Neural cell (in vitro differentiated cells): ENCODE measurements around the gene KRT86. TPM values are rescaled to one million over a fixed set of nuclear protein-coding genes. Genes with fewer than 3 reads are reported as not detected.

Experiments used
- H2AFZ ChIP-seq: fragments of 200-600, 300-800 bp; sonication (generic), shearing (Covaris generic); 2 replicates; pipeline ENCODE4 v1.6.0; 2014; ENCODE audit warnings: low read depth, mild to moderate bottlenecking, antibody characterized with exemption, low read length, moderate library complexity
- H3F3A ChIP-seq: fragments of 200-600 bp; shearing (Covaris generic); 2 replicates; pipeline ENCODE4 v1.6.1; 2016; ENCODE audit warnings: mild to moderate bottlenecking, moderate library complexity, mixed read lengths, antibody characterized with exemption, low read length; ENCODE audit not compliant: insufficient read depth, poor library complexity, severe bottlenecking
- H3K27ac ChIP-seq: fragments of 200-600, 300-800 bp; sonication (generic), shearing (Covaris generic); 2 replicates; pipeline ENCODE4 v1.5.1; 2014; ENCODE audit warnings: mild to moderate bottlenecking, low read length, moderate library complexity
- H3K27me3 ChIP-seq: fragments of 300-800, 200-600 bp; sonication (generic), shearing (Covaris generic); 2 replicates; pipeline ENCODE4 v1.6.0; 2014; ENCODE audit warnings: mild to moderate bottlenecking, low read depth, low read length, moderate library complexity; ENCODE audit not compliant: insufficient read depth
- H3K36me3 ChIP-seq: fragments of 300-800, 200-600 bp; sonication (generic), shearing (Covaris generic); 2 replicates; pipeline ENCODE4 v1.5.1; 2014; ENCODE audit warnings: mild to moderate bottlenecking, antibody characterized with exemption, low read length, moderate library complexity; ENCODE audit not compliant: insufficient read depth
- H3K4me2 ChIP-seq: fragments of 300-800, 200-600 bp; sonication (generic), shearing (Covaris generic); 2 replicates; pipeline ENCODE4 v1.6.0; 2014; ENCODE audit warnings: mild to moderate bottlenecking, low read length
- H3K4me3 ChIP-seq: fragments of 300-800, 200-600 bp; sonication (generic), shearing (Covaris generic); 2 replicates; pipeline ENCODE4 v1.5.1; 2014; ENCODE audit warnings: mild to moderate bottlenecking, low read length, moderate library complexity
- H3K79me2 ChIP-seq: fragments of 200-600 bp; shearing (Covaris generic); replicated peaks from 2 replicates; pipeline ENCODE4 v1.6.0; 2014; ENCODE audit warnings: mild to moderate bottlenecking, low read length, moderate library complexity; ENCODE audit not compliant: insufficient read depth
- H3K9ac ChIP-seq: fragments of 300-800, 200-600 bp; sonication (generic), shearing (Covaris generic); 2 replicates; pipeline ENCODE4 v1.6.1; 2016; ENCODE audit warnings: mild to moderate bottlenecking, low read length, mixed read lengths
- H3K9me2 ChIP-seq: fragments of 200-600 bp; shearing (Covaris generic); 2 replicates; pipeline ENCODE4 v1.6.1; 2016; ENCODE audit warnings: mild to moderate bottlenecking, low read length, mixed read lengths; ENCODE audit not compliant: insufficient read depth
- H3K9me3 ChIP-seq: fragments of 200-600, 300-800 bp; sonication (generic), shearing (Covaris generic); 2 replicates; pipeline ENCODE4 v1.6.1; 2016; ENCODE audit warnings: mild to moderate bottlenecking, mixed run types, low read length, moderate library complexity, mixed read lengths
- H4K20me1 ChIP-seq: fragments of 200-600 bp; shearing (Covaris generic); 2 replicates; pipeline ENCODE4 v1.6.1; 2016; ENCODE audit warnings: mild to moderate bottlenecking, mixed run types; ENCODE audit not compliant: insufficient read depth
- CTCF ChIP-seq: fragments of 450-650 bp; IDR thresholded peaks from 2 replicates; pipeline ENCODE4 v1.5.1; 2014; ENCODE audit warnings: antibody characterized with exemption, mild to moderate bottlenecking, moderate library complexity; ENCODE audit not compliant: poor library complexity, severe bottlenecking
- EP300 ChIP-seq: fragments of 450-650 bp; conservative IDR thresholded peaks from 2 replicates; pipeline ENCODE4 v1.6.1; 2014; ENCODE audit warnings: antibody characterized with exemption, mild to moderate bottlenecking, moderate library complexity; ENCODE audit not compliant: poor library complexity, severe bottlenecking
- EZH2 ChIP-seq: fragments of 200-600, 300-800 bp; shearing (Covaris generic), sonication (generic); IDR thresholded peaks from 2 replicates; pipeline ENCODE4 v1.6.1; 2014; ENCODE audit warnings: antibody characterized with exemption, low read length, borderline replicate concordance, mild to moderate bottlenecking; ENCODE audit not compliant: insufficient read depth, poor library complexity, severe bottlenecking
- MXI1 ChIP-seq: fragments of 450-650 bp; conservative IDR thresholded peaks from 2 replicates; pipeline ENCODE4 v1.6.1; 2014; ENCODE audit warnings: antibody characterized with exemption, mild to moderate bottlenecking; ENCODE audit not compliant: poor library complexity, severe bottlenecking
- POLR2AphosphoS5 ChIP-seq: IDR thresholded peaks from 2 replicates; pipeline ENCODE4 v1.6.1; 2012
- RAD21 ChIP-seq: fragments of 450-650 bp; conservative IDR thresholded peaks from 2 replicates; pipeline ENCODE4 v1.6.1; 2014; ENCODE audit warnings: antibody characterized with exemption, mild to moderate bottlenecking, moderate library complexity
- REST ChIP-seq: IDR thresholded peaks from 2 replicates; pipeline ENCODE4 v1.6.1; 2012; ENCODE audit warnings: borderline replicate concordance
- SMC3 ChIP-seq: fragments of 450-650 bp; conservative IDR thresholded peaks from 2 replicates; pipeline ENCODE4 v1.6.1; 2014; ENCODE audit warnings: antibody characterized with exemption, mild to moderate bottlenecking, moderate library complexity; ENCODE audit not compliant: poor library complexity
- TAF1 ChIP-seq: IDR thresholded peaks from 2 replicates; pipeline ENCODE4 v1.6.1; 2012; ENCODE audit warnings: low read depth
- polyA plus RNA-seq: library from polyadenylated mRNA; depleted of rRNA; stranded (reverse); fragments of >200 nt; gene quantifications from 2 replicates; pipeline ENCODE4 v1.2.3, GENCODE V29; 2014

Gene KRT86
- polyA plus RNA-seq, 1 donor from 2014 or later, result not detected

- H3K36me3 ChIP-seq, result no peaks in the 10 kb centered on the region
- no peak overlapping the region for H3K27ac ChIP-seq
- no peaks in the 10 kb centered on the region for H4K20me1 ChIP-seq
- H3K9me3 ChIP-seq, result no peaks in the 10 kb centered on the region
- no peaks in the 10 kb centered on the region for H3K9me2 ChIP-seq
- H3K79me2 ChIP-seq, result no peaks in the 10 kb centered on the region
- H3K4me2 ChIP-seq, result no peak overlapping the region
- H3K9ac ChIP-seq, result no peak overlapping the region
- H3F3A ChIP-seq, result no peaks in the 10 kb centered on the region
- no peak overlapping the region for H3K4me3 ChIP-seq
- no peak overlapping the region for H2AFZ ChIP-seq
- peaks cover 32% of the 10 kb centered on the region for H3K27me3 ChIP-seq
- no peak for TF ChIP-seq REST
- no peak for TF ChIP-seq CTCF
- TF ChIP-seq EP300, result no peak
- TF ChIP-seq EZH2, result no peak
- TF ChIP-seq SMC3, result no peak
These were observed 31.7 kb downstream of the KRT86 start for GRCh38 chr12:52305921-52306705.

- H3K27ac ChIP-seq, result no peak overlapping the region
- H2AFZ ChIP-seq, result no peak overlapping the region
- H3K9ac ChIP-seq, result no peak overlapping the region
- no peak overlapping the region for H3K4me2 ChIP-seq
- no peaks in the 10 kb centered on the region for H3K9me2 ChIP-seq
- no peaks in the 10 kb centered on the region for H3K9me3 ChIP-seq
- H3K4me3 ChIP-seq, result no peak overlapping the region
- no peaks in the 10 kb centered on the region for H4K20me1 ChIP-seq
- peaks cover 32% of the 10 kb centered on the region for H3K27me3 ChIP-seq
- no peaks in the 10 kb centered on the region for H3K79me2 ChIP-seq
- H3F3A ChIP-seq, result no peaks in the 10 kb centered on the region
- no peaks in the 10 kb centered on the region for H3K36me3 ChIP-seq
- TF ChIP-seq SMC3, result no peak
- TF ChIP-seq EZH2, result no peak
- no peak for TF ChIP-seq RAD21
- TF ChIP-seq TAF1, result no peak
- no peak for TF ChIP-seq MXI1
- TF ChIP-seq REST, result no peak
- TF ChIP-seq POLR2AphosphoS5, result no peak
- no peak for TF ChIP-seq EP300
- TF ChIP-seq CTCF, result no peak
These were observed 32.3 kb downstream of the KRT86 start for GRCh38 chr12:52306731-52307130.
